ENCODE data around the gene KAZN.

KAZN gene

GRCh38 chr1:15011160-15011559, 412.7 kb downstream of the KAZN start:
- no peak for TF ChIP-seq CTCF (IDR thresholded peaks at IDR 0.05; ENCODE audit: low read depth, low read length)
- no peak for DNase-seq (ENCODE audit: extremely low read depth, low read depth)

DNA sequence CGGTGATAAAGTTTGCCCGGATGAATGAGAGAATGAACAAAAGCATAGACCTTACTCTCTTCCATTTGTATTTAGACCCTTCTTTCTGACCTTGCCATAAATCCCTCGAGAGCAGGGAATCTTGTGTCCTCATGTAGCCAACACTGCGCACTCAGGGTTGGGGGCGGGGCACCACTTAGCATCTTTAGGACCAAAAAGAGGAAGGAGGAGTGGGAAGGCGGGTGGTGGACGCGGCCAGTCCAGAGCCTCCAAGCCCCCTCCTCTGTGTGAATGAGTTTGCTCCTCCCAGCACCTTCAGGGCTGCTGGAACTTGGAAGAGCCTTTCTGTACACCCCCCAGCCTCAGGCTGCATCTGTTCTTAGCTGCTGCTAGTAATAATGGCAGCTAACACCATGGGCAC, 413.2 kb downstream of the KAZN start:
- no peak for DNase-seq (ENCODE audit: extremely low read depth, low read depth)
- TF ChIP-seq CTCF (IDR thresholded peaks at IDR 0.05; ENCODE audit: low read depth, low read length), result no peak

DNA sequence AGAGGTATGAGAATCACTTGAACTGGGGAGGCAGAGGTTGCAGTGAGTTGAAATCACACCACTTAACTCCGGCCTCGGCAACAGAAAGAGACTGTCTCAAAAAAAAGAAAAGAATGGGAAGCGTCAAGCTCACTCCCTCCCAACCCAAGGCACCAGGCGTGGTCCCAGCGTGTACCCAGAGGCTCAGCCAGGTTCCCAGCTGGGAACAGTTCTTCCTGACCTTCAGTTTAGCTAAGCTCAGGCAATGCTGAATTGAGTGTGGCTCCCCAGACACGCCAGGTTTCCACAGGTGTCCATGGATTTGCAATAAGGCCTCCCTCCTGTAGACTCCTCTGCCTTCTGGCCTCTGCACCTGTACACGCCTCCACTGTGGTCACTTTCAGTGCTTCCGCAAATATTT, 414.3 kb downstream of the KAZN start:
- DNase-seq (ENCODE audit: extremely low read depth, low read depth), result no peak

DNA sequence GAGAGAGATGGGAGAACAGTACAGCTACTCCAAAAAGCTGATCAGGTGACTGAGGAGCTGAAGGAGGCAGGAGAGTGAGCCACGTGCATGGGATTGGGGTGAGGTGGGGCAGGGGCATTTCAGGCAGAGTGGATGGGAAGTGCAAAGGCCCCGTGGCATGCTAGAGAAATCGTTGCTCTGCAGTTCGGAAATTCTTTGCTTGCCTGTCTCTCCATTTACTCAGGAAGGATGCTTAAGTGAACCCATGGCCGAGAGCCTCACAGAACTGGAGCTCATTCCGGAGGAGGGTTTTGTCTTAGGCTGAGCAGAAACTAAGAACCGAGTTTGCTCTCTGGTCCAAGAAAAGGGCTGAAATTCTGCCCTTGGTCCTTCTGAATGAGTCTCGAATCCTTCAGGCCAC, 415.3 kb downstream of the KAZN start:
- no peak for TF ChIP-seq CTCF (IDR thresholded peaks at IDR 0.05; ENCODE audit: low read depth, low read length)

More for the DNA sequence above, 414.3 kb downstream of the KAZN start:
- TF ChIP-seq CTCF (IDR thresholded peaks at IDR 0.05; ENCODE audit: low read depth, low read length), result no peak

DNA sequence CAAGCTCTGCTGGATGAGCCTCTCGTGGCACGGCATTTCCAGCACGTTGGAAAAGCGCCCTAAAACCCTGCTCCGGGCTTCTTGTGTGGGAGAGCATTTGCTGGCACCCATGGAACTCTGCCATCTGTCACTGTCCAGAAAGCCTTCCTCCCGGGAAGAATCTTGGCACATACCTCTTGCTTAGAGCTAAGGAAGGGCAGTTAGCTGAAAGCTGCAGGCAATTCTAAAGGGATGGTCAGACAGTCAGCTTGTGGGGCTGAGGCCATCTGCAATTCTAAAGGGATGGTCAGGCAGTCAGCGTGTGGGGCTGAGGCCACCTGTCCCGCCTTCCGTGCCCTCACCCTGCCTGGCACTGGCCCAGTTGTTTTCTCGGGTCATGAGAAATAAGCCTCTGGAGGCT, 416.0 kb downstream of the KAZN start:
- no peak for DNase-seq (ENCODE audit: extremely low read depth, low read depth)

More for the DNA sequence above, 415.3 kb downstream of the KAZN start:
- DNase-seq (ENCODE audit: extremely low read depth, low read depth), result no peak

DNA sequence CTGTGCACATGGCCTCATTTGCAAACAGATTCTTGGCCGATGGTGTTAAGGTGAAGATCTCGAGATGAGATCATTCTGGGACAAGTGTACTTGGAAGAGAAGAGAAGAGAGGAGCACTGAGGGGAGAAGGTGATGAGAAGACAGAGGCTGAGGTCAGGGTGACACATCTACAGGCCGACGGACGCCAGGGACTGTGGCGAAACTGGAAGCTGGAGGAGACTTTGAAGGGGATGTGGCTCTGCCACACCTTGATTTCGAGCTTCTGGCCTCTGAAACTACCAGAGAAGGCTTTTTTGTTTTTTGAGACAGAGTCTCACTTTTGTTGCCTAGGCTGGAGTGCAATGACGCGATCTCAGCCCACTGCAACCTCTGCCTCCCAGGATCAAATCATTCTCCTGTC, 417.5 kb downstream of the KAZN start:
- TF ChIP-seq CTCF (IDR thresholded peaks at IDR 0.05; ENCODE audit: low read depth, low read length), result no peak
- DNase-seq (ENCODE audit: extremely low read depth, low read depth), result no peak

More for the DNA sequence above, 416.0 kb downstream of the KAZN start:
- no peak for TF ChIP-seq CTCF (IDR thresholded peaks at IDR 0.05; ENCODE audit: low read depth, low read length)

- no peak for TF ChIP-seq CTCF (IDR thresholded peaks at IDR 0.05; ENCODE audit: low read depth, low read length)
- no peak for DNase-seq (ENCODE audit: extremely low read depth, low read depth)
These were observed 418.0 kb downstream of the KAZN start for GRCh38 chr1:15016526-15016925.
